IMR-90 (cell line): Measurements from ENCODE around the gene SPATA9. TPM values are rescaled to one million over a fixed set of nuclear protein-coding genes. Genes with fewer than 3 reads are reported as not detected.

Experiments
- ATAC-seq: fragments of 200-7000 bp; cut with Tn5 transposase; 2 replicates; pipeline ENCODE4 v1.9.1; 2020; ENCODE audit warnings: low read depth, mild to moderate bottlenecking, moderate library complexity
- BruUV-seq: library from RNA; stranded (reverse); fragments of 400-500 nt; replicated peaks from 2 replicates; lab custom pipeline; 2021; lab: Mats Ljungman, UMichigan
- CTCF ChIA-PET: fragments of 300-600 bp; formaldehyde crosslinking; extraction: SDS; loops from one replicate; lab custom pipeline; 2021; ENCODE audit warnings: antibody characterized with exemption; lab: Yijun Ruan, JAX
- POLR2A ChIA-PET: fragments of 300-600 bp; sonication (Branson Sonifier 250); formaldehyde crosslinking; loops from one replicate; lab custom pipeline; 2022; ENCODE audit warnings: antibody characterized with exemption; ENCODE audit not compliant: unreplicated experiment; lab: Charles Lee
- DNase-seq: peaks from one replicate; pipeline ENCODE4 v3.0.0; 2013
- H2AFZ ChIP-seq: replicated peaks from 2 replicates; pipeline ENCODE3; 2013; ENCODE audit warnings: low read length, mild to moderate bottlenecking; ENCODE audit not compliant: poor library complexity
- H2AK5ac ChIP-seq: 2 replicates; pipeline ENCODE4 v1.6.1; 2013; ENCODE audit warnings: low read depth, low read length, inconsistent platforms
- H2AK9ac ChIP-seq: replicated peaks from 2 replicates; pipeline ENCODE3; 2013; ENCODE audit warnings: mild to moderate bottlenecking, low read depth, low read length, moderate library complexity; ENCODE audit not compliant: poor library complexity
- H2BK120ac ChIP-seq: 2 replicates; pipeline ENCODE4 v1.6.1; 2013; ENCODE audit warnings: low read depth, low read length, inconsistent platforms
- H2BK15ac ChIP-seq: 3 replicates; pipeline ENCODE4 v1.6.1; 2013; ENCODE audit warnings: low read depth, low read length, inconsistent platforms
- H2BK20ac ChIP-seq: 2 replicates; pipeline ENCODE4 v1.6.1; 2013; ENCODE audit warnings: low read depth, mild to moderate bottlenecking, inconsistent platforms, low read length, moderate library complexity
- H2BK5ac ChIP-seq: 2 replicates; pipeline ENCODE4 v1.6.1; 2013; ENCODE audit warnings: mild to moderate bottlenecking, low read depth, low read length, inconsistent platforms; ENCODE audit not compliant: poor library complexity, severe bottlenecking
- H3K14ac ChIP-seq: replicated peaks from 2 replicates; pipeline ENCODE4 v1.6.1; 2013; ENCODE audit warnings: low read depth, low read length, inconsistent platforms
- H3K18ac ChIP-seq: 2 replicates; pipeline ENCODE4 v1.6.1; 2013; ENCODE audit warnings: low read depth, low read length, control low read depth
- H3K23ac ChIP-seq: 2 replicates; pipeline ENCODE4 v1.6.1; 2013; ENCODE audit warnings: low read depth, low read length, inconsistent platforms
- H3K27ac ChIP-seq: 2 replicates; pipeline ENCODE4 v1.5.1; 2013; ENCODE audit warnings: mild to moderate bottlenecking, control low read depth, low read length; ENCODE audit not compliant: insufficient read depth
- H3K27me3 ChIP-seq: 2 replicates; pipeline ENCODE4 v1.6.1; 2013; ENCODE audit warnings: low read length; ENCODE audit not compliant: control insufficient read depth, insufficient read depth
- H3K36me3 ChIP-seq: 2 replicates; pipeline ENCODE4 v1.6.1; 2013; ENCODE audit warnings: low read length, mixed read lengths; ENCODE audit not compliant: control insufficient read depth, insufficient read depth
- H3K4ac ChIP-seq: 2 replicates; pipeline ENCODE4 v1.6.1; 2013; ENCODE audit warnings: low read depth, low read length, inconsistent platforms
- H3K4me1 ChIP-seq: 2 replicates; pipeline ENCODE4 v1.6.1; 2013; ENCODE audit warnings: low read length, mixed read lengths; ENCODE audit not compliant: control insufficient read depth, insufficient read depth
- H3K4me2 ChIP-seq: 2 replicates; pipeline ENCODE4 v1.6.1; 2013; ENCODE audit warnings: low read depth, mild to moderate bottlenecking, control low read depth, low read length, moderate library complexity
- H3K4me3 ChIP-seq: 2 replicates; pipeline ENCODE4 v1.5.1; 2013; ENCODE audit warnings: low read depth, mild to moderate bottlenecking, control low read depth, low read length, moderate library complexity; ENCODE audit not compliant: insufficient read depth
- H3K56ac ChIP-seq: 2 replicates; pipeline ENCODE4 v1.6.1; 2013; ENCODE audit warnings: low read length, inconsistent platforms; ENCODE audit not compliant: insufficient read depth; ENCODE audit errors: extremely low read depth
- H3K79me1 ChIP-seq, 2 experiments: 2 replicates each; pipeline ENCODE4 v1.6.1; 2013; ENCODE audit warnings: low read length in 2 of 2, inconsistent platforms in 1 of 2, low read depth in 1 of 2
- H3K9ac ChIP-seq: 2 replicates; pipeline ENCODE4 v1.6.1; 2013; ENCODE audit warnings: low read depth, low read length, control low read depth
- H3K9me1 ChIP-seq: 2 replicates; pipeline ENCODE4 v1.6.1; 2013; ENCODE audit warnings: low read length, inconsistent platforms; ENCODE audit not compliant: insufficient read depth
- H3K9me3 ChIP-seq: 2 replicates; pipeline ENCODE4 v1.6.1; 2013; ENCODE audit warnings: low read length; ENCODE audit not compliant: control insufficient read depth, insufficient read depth
- H4K20me1 ChIP-seq: 2 replicates; pipeline ENCODE4 v1.6.1; 2013; ENCODE audit warnings: low read length, inconsistent platforms; ENCODE audit not compliant: insufficient read depth
- H4K5ac ChIP-seq: 2 replicates; pipeline ENCODE4 v1.6.1; 2013; ENCODE audit warnings: mild to moderate bottlenecking, low read depth, low read length, control low read depth
- H4K8ac ChIP-seq, 2 experiments: 2 replicates each; pipeline ENCODE4 v1.6.1; 2013; ENCODE audit warnings: low read depth in 2 of 2, low read length in 2 of 2, control low read depth in 1 of 2, inconsistent platforms in 1 of 2
- H4K91ac ChIP-seq: 2 replicates; pipeline ENCODE4 v1.6.1; 2013; ENCODE audit warnings: low read depth, low read length, inconsistent platforms; ENCODE audit not compliant: insufficient read depth
- BHLHE40 ChIP-seq: fragments of 150-350 bp; IDR thresholded peaks from 2 replicates; pipeline ENCODE4 v1.6.1; 2016; ENCODE audit warnings: mild to moderate bottlenecking, low read depth, low read length
- CEBPB ChIP-seq: IDR thresholded peaks from 2 replicates; pipeline ENCODE4 v1.6.1; 2012; ENCODE audit warnings: low read depth, low read length, improper control_type of control experiment
- CHD1 ChIP-seq: IDR thresholded peaks from 2 replicates; pipeline ENCODE4 v1.6.1; 2012; ENCODE audit warnings: low read depth, low read length, improper control_type of control experiment
- CTCF ChIP-seq: conservative IDR thresholded peaks from 2 replicates; pipeline ENCODE4 v1.5.1; 2012; ENCODE audit warnings: mild to moderate bottlenecking, low read depth, low read length, improper control_type of control experiment
- ELK1 ChIP-seq: fragments of 150-350 bp; IDR thresholded peaks from 2 replicates; pipeline ENCODE4 v1.6.1; 2016; ENCODE audit warnings: low read depth, mild to moderate bottlenecking, low read length, moderate library complexity, borderline replicate concordance
- FOS ChIP-seq: fragments of 150-350 bp; IDR thresholded peaks from 2 replicates; pipeline ENCODE4 v1.6.1; 2016; ENCODE audit warnings: low read depth, low read length
- MAFK ChIP-seq: IDR thresholded peaks from 2 replicates; pipeline ENCODE4 v1.6.1; 2012; ENCODE audit warnings: low read depth, low read length, improper control_type of control experiment
- MXI1 ChIP-seq: IDR thresholded peaks from 2 replicates; pipeline ENCODE4 v1.6.1; 2012; ENCODE audit warnings: low read depth, mild to moderate bottlenecking, low read length, moderate library complexity, borderline replicate concordance
- NFE2L2 ChIP-seq: fragments of 150-350 bp; IDR thresholded peaks from 2 replicates; pipeline ENCODE4 v1.6.1; 2016; ENCODE audit warnings: low read depth, mild to moderate bottlenecking, low read length
- POLR2A ChIP-seq: IDR thresholded peaks from 2 replicates; pipeline ENCODE4 v1.6.1; 2012; ENCODE audit warnings: mild to moderate bottlenecking, low read depth, low read length
- RAD21 ChIP-seq: IDR thresholded peaks from 2 replicates; pipeline ENCODE4 v1.6.1; 2012; ENCODE audit warnings: low read length, improper control_type of control experiment
- RCOR1 ChIP-seq: IDR thresholded peaks from 2 replicates; pipeline ENCODE4 v1.6.1; 2012; ENCODE audit warnings: mild to moderate bottlenecking, low read length, improper control_type of control experiment; ENCODE audit not compliant: insufficient replicate concordance
- SMC3 ChIP-seq: fragments of 150-350 bp; IDR thresholded peaks from 2 replicates; pipeline ENCODE4 v1.6.1; 2016; ENCODE audit warnings: low read depth, mild to moderate bottlenecking, antibody characterized with exemption, low read length, moderate library complexity
- USF2 ChIP-seq: fragments of 150-350 bp; IDR thresholded peaks from 2 replicates; pipeline ENCODE4 v1.6.1; 2017; ENCODE audit warnings: mild to moderate bottlenecking, antibody characterized with exemption, low read length, low read depth
- WGBS, 2 experiments: methylation state at CpG; one replicate each; pipeline versions ENCODE4 v1.1.5 to v1.1.7; 2013; ENCODE audit warnings: missing lambda C conversion rate in 2 of 2; ENCODE audit not compliant: insufficient read length in 1 of 2; ENCODE audit errors: extremely low coverage in 2 of 2; 5-methylcytosine and 5-hydroxymethylcytosine counted together
- dilution Hi-C: fragments of 300-500 bp; cut with HindIII; formaldehyde crosslinking; loops from one replicate; pipeline ENCODE4 v1.14.3; 2018; ENCODE audit warnings: low sequenced_read_pairs; ENCODE audit not compliant: unreplicated experiment
- in situ Hi-C: fragments of 300-500 bp; cut with MboI; formaldehyde crosslinking; loops from 3 replicates; pipeline ENCODE4 v1.14.3; 2019; ENCODE audit warnings: low sequenced_read_pairs, inconsistent platforms, mixed read lengths
- intact Hi-C: fragments of 100-400 bp; cut with micrococcal nuclease; formaldehyde crosslinking; loops from 2 replicates; pipeline ENCODE4 v1.10.0; 2022
- polyA plus RNA-seq, 3 experiments: library from polyadenylated mRNA; depleted of rRNA; stranded (reverse); fragments of >200 nt; gene quantifications; 2 replicates each; pipeline ENCODE4 v1.2.3, GENCODE V29; 2012; ENCODE audit warnings: low replicate concordance in 1 of 3
- total RNA-seq: library from RNA; depleted of rRNA; stranded (reverse); fragments of >200 nt; gene quantifications from 2 replicates; pipeline ENCODE4 v1.2.3, GENCODE V29; 2012

The SPATA9 gene
- total and polyA plus RNA-seq, 2 of the 4 experiments (the other 2 are of a cell fraction), result 0.72 to 0.86 TPM

GRCh38 chr5:95711501-95712346 lies 28.9 kb upstream of the SPATA9 start:
- H3K4me2 ChIP-seq, result no peak overlapping the region
- no peak overlapping the region for H3K9ac ChIP-seq
- H3K18ac ChIP-seq, result no peak overlapping the region; the same call in 1 of the 2 replicates
- H3K36me3 ChIP-seq, result no peaks in the 10 kb centered on the region
- peak overlapping the region in 1 of 2 experiments; percentile 66; a peak in 2 of 4 replicates for H4K8ac ChIP-seq
- no peak overlapping the region for H2AK9ac ChIP-seq
- peak overlapping the region; percentile 6; the same call in 1 of the 2 replicates for H3K27ac ChIP-seq
- H3K79me1 ChIP-seq, result no peaks in the 10 kb centered on the region; a peak in 1 of 4 replicates
- peak overlapping the region; percentile 85 for H3K14ac ChIP-seq
- H3K9me3 ChIP-seq, result no peaks in the 10 kb centered on the region
- H2AFZ ChIP-seq, result peak overlapping the region; percentile 3
- in situ Hi-C loops, result no loop called here
- peak overlapping the region; percentile 85 for H2BK120ac ChIP-seq
- H3K23ac ChIP-seq, result peak overlapping the region; percentile 76
- H2BK20ac ChIP-seq, result peak overlapping the region; percentile 96
- DNase-seq, result no peak
- H2BK5ac ChIP-seq, result peak overlapping the region; percentile 59
- dilution Hi-C loops, result no loop called here
- no peaks in the 10 kb centered on the region; the same call in 1 of the 2 replicates for H3K9me1 ChIP-seq
- 0 out of 2 replicates have a peak overlapping the region, but pooled peaks have one; percentile 37 for H3K56ac ChIP-seq
- peak overlapping the region; percentile 78 for H3K4ac ChIP-seq
- no peak for ATAC-seq
- H3K4me1 ChIP-seq, result peaks cover 4% of the 10 kb centered on the region
- no peaks in the 10 kb centered on the region for H3K27me3 ChIP-seq
- H2BK15ac ChIP-seq, result peak overlapping the region; percentile 55; the same call in 2 of the 3 replicates
- POLR2A ChIA-PET, result no interaction called here
- intact Hi-C loops, result no loop called here
- no peaks in the 10 kb centered on the region for H4K20me1 ChIP-seq
- H4K5ac ChIP-seq, result no peak overlapping the region
- whole genome bisulfite sequencing, 2 experiments, result 89% methylated on average over 10 of the region's 27 CpGs; no CpG with 5 or more reads in 1 of the 2 experiments
- H4K91ac ChIP-seq, result peak overlapping the region; percentile 75
- peak overlapping the region; percentile 82 for H2AK5ac ChIP-seq
- CTCF ChIA-PET, result no interaction called here
- no TSS peak for BruUV-seq
- no peak overlapping the region for H3K4me3 ChIP-seq
- TF ChIP-seq CTCF, result no peak
- TF ChIP-seq CEBPB, result no peak
- no peak for TF ChIP-seq CHD1
- no peak for TF ChIP-seq MXI1
- TF ChIP-seq NFE2L2, result no peak
- no peak for TF ChIP-seq RAD21
- TF ChIP-seq BHLHE40, result no peak
- no peak for TF ChIP-seq RCOR1
- no peak for TF ChIP-seq SMC3
- TF ChIP-seq MAFK, result no peak
- no peak for TF ChIP-seq USF2
- TF ChIP-seq ELK1, result no peak
- TF ChIP-seq POLR2A, result no peak
- no peak for TF ChIP-seq FOS
